Stimulated activated CD8-positive, alpha-beta memory T cell treated with anti-CD3 and anti-CD28 coated beads, Interleukin-12 subunit alpha, Interleukin-12 subunit beta, amount 100 ng/mL, for 4 hours (primary cell): ENCODE data around the gene RTP3.

Source experiments
- DNase-seq: peaks from one replicate; pipeline ENCODE4 v3.0.0-alpha.2; 2020; ENCODE audit warnings: low read depth

Gene RTP3

DNA sequence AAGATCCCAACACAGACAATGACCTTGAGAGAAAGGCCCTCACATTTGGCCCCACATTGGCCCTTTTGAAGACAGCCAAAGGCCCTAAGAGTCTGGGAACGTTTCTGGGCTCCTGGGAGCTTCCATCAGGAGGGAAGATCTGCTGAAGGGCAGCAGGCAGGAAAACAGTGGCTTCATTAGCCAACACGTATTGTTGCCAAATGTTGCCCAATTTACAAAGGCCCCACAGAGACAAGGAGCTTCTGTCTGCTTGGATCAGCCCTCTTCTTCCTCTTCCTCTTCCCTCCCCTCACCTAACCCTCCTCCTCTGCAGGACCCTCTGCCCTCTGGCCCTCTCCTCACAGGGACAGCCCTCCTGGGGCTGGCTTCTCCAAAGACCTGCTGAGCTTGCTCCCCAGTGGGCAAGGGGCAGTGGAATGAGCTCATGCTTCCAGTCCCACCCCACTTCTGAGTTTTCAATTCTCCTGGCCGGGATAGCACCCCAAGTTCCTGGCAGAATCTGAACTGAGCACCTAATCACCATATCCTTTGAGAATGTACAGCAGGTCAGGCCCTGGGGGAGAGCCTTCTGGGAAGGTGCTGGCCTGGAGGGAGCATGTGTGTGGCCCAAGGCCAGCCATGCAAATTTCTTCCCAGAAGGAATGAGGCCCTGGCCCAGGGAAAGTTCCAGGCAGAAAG lies 28.0 kb upstream of the RTP3 start:
- DNase-seq = no peak

DNA sequence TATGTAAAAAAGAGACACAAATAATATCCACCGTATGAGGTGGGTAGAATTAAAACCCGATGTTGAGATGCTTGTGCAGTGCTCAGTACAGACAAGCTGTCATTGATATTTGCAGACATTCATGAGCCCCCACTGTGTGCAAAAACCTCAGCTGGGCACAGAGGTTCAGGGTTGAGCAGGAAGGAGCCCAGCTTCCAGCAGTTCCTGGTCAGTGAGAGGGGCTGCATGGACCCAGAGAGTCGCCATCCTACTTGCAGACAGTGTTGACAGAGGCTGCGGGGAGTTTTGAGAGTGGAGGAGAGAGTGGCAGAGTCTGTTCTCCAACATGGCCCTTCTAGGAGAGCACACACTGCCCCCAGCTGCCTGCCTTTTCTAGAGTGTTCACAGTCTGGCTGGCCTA lies 26.9 kb upstream of the RTP3 start:
- no peak for DNase-seq

DNA sequence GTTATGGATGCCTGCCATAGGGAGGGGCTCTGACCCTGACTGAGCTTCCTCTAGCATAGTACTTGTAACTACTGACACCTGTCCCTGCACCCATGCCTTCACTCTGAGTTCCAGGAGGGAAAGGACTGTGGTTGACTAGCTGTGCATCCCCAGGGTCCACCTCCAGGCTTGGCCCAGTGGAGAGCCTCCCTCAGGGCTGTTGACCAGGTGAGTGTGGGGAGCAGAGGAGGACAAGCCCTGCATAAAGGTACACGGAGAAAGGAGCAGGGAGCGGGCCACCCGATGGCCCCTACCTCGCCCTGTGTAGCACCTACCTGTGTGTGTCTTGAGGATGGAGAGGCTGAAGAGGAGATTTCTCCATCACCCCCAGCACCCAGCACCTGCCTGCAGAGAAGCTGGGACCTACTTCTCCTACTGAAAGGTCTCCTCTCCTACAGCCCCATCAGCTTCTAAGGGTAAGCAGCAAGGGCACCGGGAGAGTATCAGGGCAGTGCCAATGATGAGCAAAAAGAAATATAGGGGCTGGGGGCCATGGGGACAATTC lies 26.3 kb upstream of the RTP3 start:
- no peak for DNase-seq

DNA sequence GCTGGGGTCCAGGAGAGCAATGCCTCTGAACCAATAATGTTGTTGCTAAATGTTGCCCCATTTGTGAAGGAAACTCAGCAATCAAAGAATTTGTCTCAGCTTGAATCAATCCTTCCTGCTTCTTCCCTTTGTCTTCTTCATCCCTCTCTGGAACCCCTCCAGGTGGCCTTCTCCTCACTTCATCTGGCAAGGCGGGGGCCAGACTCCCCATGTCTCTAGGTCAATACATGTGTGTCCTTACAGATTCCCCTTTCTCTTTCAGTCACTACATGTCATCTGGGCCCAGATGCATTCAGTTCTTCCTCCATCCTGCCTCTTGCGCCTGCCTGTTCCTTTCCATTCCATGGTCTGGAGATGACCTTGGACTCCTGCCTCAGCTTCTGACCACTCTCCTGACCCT lies 25.0 kb upstream of the RTP3 start:
- no peak for DNase-seq

DNA sequence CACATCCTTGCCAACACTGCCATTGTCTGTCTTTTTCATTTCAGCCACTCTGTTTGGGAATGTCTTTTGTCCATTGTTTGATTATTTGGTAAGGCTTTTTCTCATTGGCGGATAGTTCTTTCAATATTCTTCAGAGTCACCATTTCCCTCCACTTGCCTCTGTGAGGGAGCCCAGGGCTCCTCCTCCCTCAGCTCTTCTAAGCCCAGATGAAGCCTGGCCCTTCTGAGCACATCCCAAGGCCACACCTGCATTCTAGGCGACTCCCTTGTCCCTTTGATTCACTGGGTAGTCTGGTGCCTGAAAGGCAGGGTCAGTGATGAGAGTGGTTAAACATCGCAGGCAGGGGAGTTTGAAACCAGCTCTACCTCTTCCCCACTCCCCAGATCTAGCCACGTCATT lies 20.6 kb upstream of the RTP3 start:
- no peak for DNase-seq

DNA sequence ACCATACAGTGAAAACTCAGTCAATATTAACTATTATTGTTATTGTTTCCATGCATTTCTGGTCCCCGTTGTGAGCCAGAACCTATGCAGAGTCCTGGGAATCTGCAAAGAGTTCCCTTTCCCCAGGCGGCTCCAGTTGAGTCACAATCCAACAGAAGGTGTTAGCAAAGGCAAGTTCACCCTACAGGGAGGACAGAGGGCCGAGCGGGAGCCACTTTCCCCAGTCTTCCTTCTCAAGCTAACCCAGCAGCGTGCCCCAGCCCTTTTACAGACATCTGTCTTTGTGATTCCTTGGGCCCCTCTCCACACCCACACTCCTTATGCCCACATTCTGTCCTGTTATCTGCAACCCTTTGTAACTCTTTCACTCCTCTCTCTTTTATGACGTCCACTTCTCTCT lies 20.0 kb upstream of the RTP3 start:
- DNase-seq = no peak

DNA sequence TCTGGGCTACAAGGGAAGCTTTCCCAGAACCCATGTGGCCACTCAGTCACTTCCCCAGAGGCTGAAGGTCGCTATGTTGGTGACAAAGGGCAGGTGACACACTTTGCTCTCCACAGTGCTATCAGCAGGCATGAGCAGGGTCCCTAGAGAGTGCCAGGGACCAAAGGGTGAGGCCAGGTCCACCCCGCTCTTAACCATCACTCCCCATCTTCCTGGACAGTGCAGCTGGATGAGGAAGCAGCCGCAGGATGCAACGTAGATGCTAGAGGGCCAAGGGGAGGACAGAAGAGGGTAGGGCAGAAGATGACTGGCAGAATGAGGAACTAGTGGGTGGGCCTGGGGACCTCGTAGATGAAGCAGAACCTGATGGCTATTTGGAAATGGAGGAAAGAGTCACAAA lies 19.4 kb upstream of the RTP3 start:
- DNase-seq = no peak

DNA sequence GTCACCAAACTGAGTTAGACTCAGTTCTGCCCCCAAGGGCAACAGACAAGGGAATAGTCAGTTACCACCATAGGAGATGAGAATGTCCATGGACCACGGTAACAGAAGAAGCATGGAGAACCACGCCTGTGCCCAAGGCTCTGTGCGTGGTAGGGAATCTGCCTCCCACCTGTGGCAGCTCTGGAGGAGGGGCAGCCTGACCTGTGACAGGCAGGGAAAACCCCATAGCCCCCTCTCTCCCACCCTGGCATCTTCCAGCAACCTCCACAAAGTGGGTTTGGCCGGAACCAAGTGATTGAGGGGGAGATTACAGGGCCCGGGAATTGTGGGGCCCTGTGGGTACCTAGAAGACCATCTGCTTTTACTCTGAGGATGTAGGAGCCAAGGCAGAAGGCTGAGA lies 18.8 kb upstream of the RTP3 start:
- DNase-seq = no peak

DNA sequence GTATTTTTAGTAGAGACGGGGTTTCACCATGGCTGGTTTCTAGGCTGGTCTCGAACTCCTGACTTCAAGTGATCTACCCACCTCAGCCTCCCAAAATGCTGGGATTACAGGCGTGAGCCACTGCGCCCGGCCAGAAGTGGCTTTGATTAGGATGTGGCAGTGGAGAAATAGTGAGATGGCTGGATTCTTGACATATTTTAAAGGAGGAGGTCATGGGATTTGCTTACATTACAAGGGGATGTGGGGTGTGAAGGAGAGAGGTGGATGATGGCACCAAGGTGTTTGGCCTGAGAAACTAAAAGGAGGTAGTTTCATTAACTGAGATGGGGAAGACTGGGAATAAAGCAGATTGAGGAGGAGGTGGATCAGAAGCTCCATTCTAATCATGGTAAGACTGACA lies 18.1 kb upstream of the RTP3 start:
- no peak for DNase-seq

DNA sequence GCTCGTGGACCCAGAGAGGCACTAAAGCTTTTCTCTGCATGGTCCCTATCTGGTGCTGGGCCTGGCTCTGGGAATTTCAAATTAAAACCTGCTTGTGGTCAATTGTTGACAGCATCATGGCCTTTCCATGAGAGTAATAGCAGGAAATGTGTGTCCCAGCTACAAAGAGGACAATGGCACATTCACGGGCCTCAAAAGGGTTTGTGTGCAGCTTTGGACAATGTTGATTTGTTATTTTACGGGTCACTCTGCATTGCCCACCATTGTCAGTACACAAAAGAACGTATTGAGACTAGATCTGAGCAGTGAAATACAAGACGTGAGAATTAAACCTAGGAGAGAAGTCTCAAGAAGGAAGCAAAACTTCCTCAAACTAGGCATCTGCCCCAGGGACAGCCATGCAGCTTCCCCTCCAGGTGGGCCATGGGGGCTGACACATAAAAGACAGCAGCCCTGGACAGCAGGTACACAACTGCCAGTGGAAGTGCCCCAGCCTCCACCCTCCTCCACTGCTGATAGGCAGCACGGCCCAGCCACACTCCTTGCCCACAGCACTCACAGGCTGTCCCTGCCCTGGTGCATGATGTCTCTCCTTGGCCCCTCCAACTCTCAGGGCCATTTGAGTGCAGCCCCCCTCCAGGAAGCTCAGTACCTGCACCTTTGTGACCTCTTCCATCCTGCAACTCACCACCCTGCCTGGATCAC lies 17.1 kb upstream of the RTP3 start:
- no peak for DNase-seq

DNA sequence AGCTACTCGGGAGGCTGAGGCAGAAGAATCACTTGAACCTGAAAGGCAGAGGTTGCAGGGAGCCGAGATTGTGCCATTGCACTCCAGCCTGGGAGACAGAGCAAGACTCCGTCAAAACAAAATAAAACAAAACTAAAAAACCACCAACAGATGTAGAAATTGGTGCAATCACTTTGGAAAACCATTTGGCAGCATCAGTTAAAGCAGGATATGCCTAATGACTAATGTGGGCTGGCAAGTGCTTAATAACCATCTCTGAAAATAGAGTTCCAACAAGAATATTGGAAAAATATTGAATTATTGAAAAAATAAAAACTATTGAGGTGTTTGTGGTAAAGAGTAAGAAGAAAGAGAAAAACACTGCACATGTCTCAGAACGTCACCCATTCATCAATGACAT lies 16.1 kb upstream of the RTP3 start:
- no peak for DNase-seq

DNA sequence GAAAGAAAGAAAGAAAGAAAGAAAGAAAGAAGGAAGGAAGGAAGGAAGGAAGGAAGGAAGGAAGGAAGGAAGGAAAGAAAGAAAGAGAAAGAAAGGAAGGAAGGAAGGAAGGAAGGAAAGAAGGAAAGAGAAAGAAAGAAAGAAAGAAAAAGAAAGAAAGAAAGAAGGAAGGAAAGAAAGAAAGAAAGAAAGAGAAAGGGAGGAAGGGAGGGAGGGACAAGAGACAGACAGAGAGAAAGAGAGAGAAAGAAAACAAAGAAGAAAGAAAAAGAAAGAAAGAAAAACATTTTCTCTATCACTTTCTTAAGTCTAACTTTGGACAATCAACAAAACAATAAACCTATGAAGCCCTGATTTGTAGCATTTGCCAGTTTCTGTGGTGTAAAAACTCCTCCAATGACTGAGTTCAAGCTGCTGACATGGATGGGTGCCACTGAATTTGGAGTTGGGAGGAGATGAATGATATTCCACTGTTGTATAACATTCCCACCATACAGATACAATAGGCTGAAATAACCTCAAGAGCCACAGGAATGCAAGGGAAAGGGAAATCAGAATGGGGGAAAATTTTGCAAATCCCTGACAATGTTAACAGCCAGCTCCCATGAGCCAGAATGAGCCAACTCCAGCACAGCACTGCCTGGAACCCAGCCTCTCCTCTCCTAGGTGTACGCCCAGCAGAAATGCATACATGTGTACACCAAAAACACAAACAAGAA lies 15.0 kb upstream of the RTP3 start:
- no peak for DNase-seq

DNA sequence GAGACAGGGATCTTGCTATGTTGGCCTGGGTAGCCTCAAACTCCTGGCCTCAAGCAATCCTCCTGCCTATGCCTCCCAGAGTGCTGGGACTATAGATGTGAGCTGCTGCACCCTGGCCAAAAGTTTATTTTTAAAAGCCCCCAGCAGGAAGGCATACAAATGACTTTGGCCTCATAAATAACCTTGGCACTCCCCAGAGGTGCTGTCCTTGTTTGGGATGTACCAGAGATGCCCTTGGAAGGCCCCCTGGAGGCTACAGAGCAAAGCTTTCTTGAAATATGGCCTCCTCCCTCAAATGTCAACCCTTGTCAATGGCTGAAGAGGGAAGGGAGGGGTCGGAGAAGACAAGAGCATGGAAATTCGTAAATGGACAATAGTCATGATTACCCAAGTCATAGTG lies 14.0 kb upstream of the RTP3 start:
- no peak for DNase-seq

DNA sequence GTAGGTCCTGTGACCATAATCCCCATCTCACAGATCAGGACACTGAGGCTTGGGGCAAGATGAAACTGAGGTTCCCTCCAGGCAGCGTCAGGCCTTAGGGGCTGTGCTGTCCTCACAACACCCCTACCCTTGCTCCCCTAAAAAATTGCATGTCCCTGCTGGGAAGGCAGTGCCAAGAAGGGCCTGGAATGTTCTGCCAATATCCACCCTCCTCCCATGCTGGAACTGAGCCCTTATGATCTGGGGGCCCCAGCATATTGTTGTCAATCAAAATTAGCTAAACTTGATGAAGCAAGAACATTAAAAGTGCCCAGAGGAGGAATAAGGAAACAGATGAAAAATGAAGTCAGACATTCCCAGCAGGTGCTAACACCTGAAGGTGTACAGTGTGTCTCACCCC lies 13.4 kb upstream of the RTP3 start:
- no peak for DNase-seq

DNA sequence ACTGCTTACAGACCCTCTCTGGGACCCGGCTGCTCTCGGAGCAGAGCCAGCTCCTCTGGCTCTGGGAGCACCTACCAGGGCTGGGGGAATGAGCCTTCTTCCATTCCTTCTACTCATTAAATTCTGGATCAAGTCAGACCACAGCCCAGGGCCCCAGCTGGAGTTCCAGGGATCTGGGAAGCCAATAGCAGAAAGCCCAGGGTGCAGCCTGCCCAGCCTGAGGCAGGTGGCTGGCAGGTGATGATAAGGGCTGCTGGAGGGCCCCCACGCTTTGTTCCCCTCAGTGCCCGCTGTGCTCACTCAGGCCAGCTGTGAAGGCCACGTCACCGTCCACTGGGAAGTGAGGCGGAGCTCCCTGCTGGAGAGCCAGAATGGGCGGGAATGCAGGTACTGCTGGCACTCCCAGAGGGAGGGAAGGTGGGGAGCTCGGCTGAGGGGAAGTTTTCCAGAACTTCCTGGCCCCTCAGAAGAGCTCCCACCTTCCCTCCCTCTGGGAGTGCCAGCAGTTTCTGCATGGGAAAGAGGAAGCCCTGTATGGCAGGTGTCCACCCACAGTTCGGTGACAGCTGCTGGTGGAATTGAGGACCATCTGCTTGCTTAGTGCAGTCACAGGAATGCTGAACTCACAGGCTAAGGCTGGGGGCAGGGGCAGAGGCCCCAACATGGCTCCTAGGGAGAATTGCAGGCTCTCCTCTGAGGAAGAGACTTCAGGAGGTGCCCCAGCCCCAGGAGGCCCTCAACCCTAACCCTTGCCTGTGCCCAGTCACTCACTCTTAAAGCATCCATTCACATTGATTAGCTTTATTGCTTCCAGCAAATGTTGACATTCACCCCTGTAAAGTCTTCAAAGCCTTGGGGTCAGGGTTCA lies 12.6 kb upstream of the RTP3 start:
- DNase-seq = no peak

DNA sequence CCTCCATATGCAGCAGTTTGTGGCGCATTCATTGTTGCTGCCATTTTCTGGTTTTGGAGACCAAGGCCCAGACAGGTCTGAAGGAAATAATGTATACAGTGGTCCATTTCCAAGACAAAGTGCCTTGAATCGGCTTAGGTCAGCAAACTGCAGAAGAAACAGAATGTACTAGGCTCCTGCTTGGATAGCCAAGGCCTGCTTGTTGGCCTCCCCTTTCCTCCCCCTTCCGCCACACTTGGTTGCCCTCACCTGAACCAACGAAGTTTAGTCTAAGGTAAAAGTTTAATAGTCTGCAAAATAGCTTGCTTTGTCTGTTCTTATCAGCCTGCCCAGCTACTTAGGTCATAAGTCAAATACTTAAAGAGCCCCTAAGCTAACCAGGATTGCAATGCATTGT lies 12.0 kb upstream of the RTP3 start:
- DNase-seq = no peak

DNA sequence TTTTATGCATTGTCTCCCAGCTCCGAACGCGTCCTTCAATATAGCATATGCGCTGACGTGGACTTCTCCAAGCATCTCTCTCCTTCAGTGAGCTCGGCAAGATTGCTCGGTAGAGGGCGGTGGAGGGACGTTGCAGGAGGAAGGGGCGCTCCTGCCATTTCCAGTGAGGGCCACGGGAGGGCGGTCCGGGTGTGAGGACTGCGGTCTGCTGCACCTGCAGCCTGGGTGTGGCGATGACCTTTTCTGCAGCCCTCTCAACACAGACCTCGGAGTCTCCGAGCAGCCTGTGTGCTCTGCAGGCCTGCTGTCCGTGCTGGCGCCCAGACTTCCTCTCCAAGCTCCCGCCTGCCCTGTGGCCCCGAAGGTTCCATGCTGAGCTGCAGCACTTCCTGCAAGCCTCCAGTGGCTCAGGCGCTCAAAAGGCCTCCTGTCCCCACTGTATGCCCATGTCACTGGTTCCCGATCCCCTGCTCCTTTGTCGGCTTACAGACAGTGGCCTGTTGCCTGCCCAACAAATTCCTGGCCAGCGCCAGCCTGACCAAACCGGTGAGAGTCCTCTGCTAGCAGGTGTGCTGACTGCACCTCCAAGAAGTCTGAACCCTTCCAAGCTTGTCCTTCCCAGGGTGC lies 8.9 kb upstream of the RTP3 start:
- peak; percentile 79 for DNase-seq

DNA sequence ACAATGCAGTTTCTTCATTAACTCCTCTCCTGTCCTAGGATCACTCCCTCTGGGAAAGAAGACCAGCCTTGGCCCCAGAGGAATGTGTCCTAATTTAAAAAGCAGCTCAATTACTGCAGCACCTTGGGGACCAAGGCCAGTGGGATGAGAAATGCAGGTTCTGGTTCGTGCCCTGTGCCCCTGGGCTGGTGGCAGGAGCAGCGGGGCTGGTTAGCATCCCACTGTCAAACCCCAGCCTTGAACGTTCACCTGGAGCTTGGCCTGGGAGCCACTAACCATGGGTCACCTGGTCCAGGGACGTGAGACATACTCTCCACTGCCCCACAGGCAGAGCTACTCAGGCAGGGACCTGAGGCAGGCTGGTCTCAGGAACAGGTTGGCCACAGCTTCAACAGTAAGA lies 8.4 kb upstream of the RTP3 start:
- DNase-seq = no peak

DNA sequence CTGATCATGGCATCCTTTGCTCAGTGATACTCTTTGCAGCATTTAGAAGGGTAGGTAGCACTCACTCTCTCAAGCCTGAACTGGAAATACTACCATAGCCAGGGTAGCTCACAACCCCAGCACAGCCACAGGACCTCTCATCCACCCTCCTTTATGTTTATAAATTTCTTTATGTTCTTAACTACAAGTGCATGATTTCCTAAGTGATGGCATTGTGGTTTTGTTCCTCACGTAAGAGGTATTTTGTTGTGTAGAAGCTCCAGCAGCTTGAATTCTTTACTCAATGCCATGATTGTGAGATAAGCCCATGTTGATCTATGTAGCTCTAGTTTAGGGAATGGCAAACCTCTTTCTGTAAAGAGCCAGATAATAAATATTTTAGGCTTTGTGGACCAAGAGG lies 7.9 kb upstream of the RTP3 start:
- DNase-seq = no peak

DNA sequence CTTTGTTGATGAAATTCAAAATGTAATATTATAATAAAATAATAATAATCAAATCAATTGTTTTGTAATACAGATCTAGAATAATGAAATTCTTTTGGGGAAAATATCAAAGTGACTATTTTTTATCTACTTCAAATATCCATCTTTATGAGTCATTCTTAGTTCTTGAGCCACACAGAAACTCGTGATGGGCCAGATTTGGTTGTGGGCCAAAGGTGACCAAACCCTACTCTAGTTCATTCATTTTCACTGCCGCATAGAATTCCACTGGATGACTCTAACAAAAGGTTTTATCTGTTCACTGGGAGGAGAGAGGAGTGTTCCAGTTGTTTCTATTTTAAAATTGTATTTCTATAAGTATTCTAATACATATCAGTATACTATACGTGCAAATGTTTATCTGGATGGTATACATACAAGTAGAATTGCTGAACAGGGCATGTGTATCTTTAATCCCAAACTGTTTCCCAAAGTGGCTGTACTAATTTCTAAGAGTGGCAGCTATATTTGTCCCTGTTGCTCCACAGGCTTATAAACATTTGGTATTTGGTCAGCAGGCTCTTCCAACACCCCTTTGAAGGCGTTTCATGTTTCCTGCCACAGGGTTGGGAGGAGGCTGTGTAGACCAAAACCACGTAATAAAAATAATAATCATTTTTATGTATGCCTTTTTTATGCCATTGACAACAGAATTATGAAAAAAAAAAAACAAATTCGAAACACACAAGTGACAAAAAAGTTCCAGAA lies 7.3 kb upstream of the RTP3 start:
- DNase-seq = no peak
